Stimulated activated CD8-positive, alpha-beta memory T cell treated with anti-CD3 and anti-CD28 coated beads, Interleukin-15, amount 100 ng/mL, for 48 hours (primary cell): ENCODE measurements around the gene DLX6.

Experiments
- DNase-seq, 2 donors: peaks; one replicate each; pipeline ENCODE4 v3.0.0-alpha.2; 2020; ENCODE audit warnings: low read depth in 2 of 2

Gene DLX6

GRCh38 chr7:97009753-97010732 lies 4.7 kb downstream of the DLX6 start:
- DNase-seq, result no peak

GRCh38 chr7:97011104-97011503 lies 5.8 kb downstream of the DLX6 start:
- DNase-seq, result no peak

- DNase-seq, result no peak
These were observed 6.4 kb downstream of the DLX6 start for GRCh38 chr7:97011536-97012364.

- DNase-seq, result no peak
These were observed 7.2 kb downstream of the DLX6 start for GRCh38 chr7:97012365-97013133.

GRCh38 chr7:97013134-97013844 lies 7.9 kb downstream of the DLX6 start:
- DNase-seq, result no peak

GRCh38 chr7:97013845-97014134 lies 8.4 kb downstream of the DLX6 start:
- no peak for DNase-seq

GRCh38 chr7:97014145-97014750 lies 8.9 kb downstream of the DLX6 start:
- no peak for DNase-seq

GRCh38 chr7:97015279-97015678 lies 9.9 kb downstream of the DLX6 start:
- no peak for DNase-seq

GRCh38 chr7:97015756-97016380 lies 10.5 kb downstream of the DLX6 start:
- no peak for DNase-seq

GRCh38 chr7:97016381-97017191 lies 11.2 kb downstream of the DLX6 start:
- DNase-seq, result no peak

GRCh38 chr7:97017192-97018125 lies 12.1 kb downstream of the DLX6 start:
- no peak for DNase-seq

- no peak for DNase-seq
These were observed 12.8 kb downstream of the DLX6 start for GRCh38 chr7:97018126-97018601.

GRCh38 chr7:97018791-97019531 lies 13.6 kb downstream of the DLX6 start:
- DNase-seq, result no peak

- DNase-seq, result no peak
These were observed 14.4 kb downstream of the DLX6 start for GRCh38 chr7:97019710-97020225.

- DNase-seq, result no peak
These were observed 15.2 kb downstream of the DLX6 start for GRCh38 chr7:97020601-97020995.

- no peak for DNase-seq
These were observed 15.8 kb downstream of the DLX6 start for GRCh38 chr7:97020996-97021746.
